HEK293T (cell line): ENCODE measurements around the gene SEZ6.

Experiments used
- FOXA1 ChIP-seq: fragments of 450-650 bp; IDR thresholded peaks from 2 replicates; pipeline ENCODE4 v1.6.1; 2016; ENCODE audit warnings: mild to moderate bottlenecking
- FOXM1 ChIP-seq: fragments of 450-650 bp; IDR thresholded peaks from 2 replicates; pipeline ENCODE4 v1.6.1; 2017; ENCODE audit warnings: mild to moderate bottlenecking, borderline replicate concordance
- HDGF ChIP-seq: fragments of 450-650 bp; IDR thresholded peaks from 2 replicates; pipeline ENCODE4 v1.6.1; 2017; ENCODE audit warnings: antibody characterized with exemption, borderline replicate concordance
- LEF1 ChIP-seq: fragments of 450-650 bp; IDR thresholded peaks from 2 replicates; pipeline ENCODE4 v1.6.1; 2017; ENCODE audit warnings: mild to moderate bottlenecking, borderline replicate concordance
- SP1 ChIP-seq: fragments of 450-650 bp; IDR thresholded peaks from 2 replicates; pipeline ENCODE4 v1.6.1; 2017

GRCh38 chr17:29043539-29044145, 37.8 kb upstream of the SEZ6 start:
- TF ChIP-seq HDGF (no peak), FOXM1 (no peak), SP1 (no peak), LEF1 (no peak), FOXA1 (no peak)
